Epithelial cell of prostate (primary cell): ENCODE data around the gene RTL5.

ENCODE experiments used
- DNase-seq: peaks from one replicate; pipeline ENCODE4 v3.0.0-alpha.2; 2011; ENCODE audit warnings: low read depth, low spot score
- H3K27ac ChIP-seq: fragments of 450-650 bp; 2 replicates; pipeline ENCODE4 v1.5.1; 2017; ENCODE audit warnings: mild to moderate bottlenecking

The RTL5 gene

DNA sequence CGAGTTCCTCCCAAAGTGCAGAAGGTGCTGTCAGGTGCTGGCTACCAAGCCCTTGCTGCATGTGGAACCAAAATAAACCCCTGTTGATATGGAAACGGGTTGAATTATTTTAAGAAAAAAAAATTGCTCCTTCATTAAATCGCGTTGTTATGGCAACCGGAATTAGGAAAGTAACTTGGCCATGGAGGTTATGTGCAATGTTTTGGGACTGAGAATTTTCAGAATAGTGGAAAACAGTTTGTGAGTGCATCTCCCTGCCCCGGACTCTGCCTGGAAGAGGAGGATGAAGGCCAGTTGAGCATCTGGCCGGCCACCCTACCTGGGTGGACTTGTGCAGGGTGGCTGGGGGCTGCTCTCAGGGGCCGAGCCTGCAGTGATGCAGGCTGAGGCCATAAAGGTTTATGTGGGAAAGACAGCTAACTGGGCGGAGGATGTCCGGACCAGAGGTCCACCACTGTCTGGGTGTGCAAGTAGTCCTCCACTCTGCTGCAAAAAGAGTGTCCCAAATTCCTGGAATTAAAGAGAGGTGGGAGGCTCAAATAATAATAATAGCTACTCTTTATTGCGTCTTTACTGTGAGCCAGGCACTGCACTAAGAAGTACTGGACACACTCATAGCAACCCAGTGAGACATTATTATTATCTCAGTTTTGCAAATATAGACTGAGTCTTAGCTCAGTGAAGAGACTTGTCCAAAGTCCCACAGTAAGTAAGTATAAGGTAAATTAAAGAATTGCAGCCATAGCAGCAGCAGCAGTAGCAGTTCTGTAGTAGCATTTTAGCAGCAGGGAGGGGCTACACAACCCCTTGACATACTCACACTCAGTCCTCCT is 20.6 kb downstream of the RTL5 start:
- DNase-seq, result no peak
- H3K27ac ChIP-seq, result no peak overlapping the region

DNA sequence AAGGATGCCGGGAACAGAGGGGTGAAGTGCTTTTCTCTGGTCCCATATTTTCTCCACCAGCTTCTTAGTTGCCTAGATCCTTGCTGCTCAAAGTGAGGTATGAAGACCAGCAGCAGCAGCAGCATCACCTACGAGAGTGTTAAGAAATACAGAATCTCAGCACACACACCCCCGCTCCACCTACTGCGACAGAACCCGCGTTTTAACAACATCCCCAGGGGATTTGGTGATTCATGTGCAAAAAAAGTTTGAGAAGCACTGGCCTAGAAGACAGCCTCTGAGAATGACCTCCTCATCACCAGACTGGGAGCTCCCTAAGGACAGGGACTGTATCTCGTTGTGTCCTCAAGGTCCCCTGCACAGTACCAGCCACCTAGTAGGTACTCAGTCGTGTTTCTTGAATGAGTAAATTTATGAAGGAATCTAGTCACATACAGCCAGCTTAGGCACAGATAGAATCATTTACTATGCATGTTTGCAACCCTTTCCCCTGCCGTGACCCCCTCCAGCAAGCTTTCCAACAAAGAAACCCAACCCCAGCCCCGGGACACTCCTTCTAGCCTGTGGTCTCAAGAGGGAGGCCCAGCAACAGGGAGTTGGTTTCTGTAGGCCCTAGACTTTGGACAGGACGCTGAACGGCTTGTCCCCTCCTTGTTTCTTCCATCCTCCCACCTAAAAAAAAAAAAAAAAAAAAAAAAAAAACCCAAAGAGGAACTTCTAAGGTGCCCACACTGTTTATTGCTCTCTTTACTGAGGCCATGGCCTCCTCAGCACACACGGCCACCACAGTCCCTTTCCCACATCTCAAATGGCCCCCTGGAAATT is 21.5 kb downstream of the RTL5 start:
- DNase-seq, result no peak
- no peak overlapping the region for H3K27ac ChIP-seq

DNA sequence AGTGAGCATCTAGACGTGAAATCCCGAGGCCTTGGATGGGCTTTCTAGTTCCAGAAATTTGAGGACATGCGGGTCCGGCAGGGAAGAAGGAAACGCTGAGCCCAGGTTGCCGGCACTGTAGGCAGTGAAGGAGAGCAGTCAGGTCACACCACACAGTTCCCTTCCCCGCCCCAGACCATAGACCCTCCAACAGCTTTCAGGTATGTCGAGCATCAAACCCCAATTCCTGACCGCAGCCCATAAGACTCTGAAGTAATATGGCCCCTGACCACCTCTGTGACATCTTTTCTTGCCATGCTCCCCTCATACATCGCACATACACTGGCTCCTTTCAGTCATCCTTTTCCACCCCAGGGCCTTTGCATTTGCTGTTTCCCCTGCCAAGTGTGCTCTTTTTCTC is 23.0 kb downstream of the RTL5 start:
- DNase-seq, result no peak
- no peak overlapping the region for H3K27ac ChIP-seq

DNA sequence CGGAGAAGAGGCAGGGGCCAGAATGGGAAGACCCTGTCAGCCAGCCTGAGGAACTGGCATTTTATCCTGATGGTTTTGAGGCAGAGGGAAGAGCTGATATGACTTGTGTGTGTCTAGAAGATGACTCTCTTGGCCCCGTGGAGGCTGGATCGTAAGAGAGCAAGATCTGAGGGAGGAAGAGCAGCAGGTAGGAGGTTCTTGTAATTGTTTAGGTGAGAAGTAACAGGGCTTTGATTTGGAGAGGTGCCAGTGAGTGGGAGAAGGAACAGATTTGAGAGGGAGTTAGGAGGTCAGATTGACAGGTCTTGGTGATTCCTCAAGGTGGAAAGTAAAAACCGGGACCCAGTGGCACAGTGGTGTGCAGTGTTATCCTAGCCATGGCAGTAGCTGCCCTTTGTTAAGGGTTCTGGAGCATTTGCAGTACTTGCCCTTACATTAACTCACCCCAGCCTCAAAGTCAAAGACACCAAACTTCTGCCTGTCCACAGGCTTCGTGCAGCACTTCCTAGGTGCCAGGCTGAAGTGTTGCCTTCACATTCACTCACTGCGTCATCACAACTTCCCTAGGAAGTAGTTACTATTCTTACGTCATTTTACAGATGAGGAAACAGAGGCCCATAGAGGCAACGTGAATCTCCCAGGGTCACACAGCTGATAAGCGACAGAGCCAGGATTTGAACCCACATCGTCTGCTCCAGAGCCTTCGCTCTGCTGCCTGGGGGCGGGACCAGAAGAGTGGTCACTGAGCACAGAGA is 23.7 kb downstream of the RTL5 start:
- H3K27ac ChIP-seq, result no peak overlapping the region
- no peak for DNase-seq

DNA sequence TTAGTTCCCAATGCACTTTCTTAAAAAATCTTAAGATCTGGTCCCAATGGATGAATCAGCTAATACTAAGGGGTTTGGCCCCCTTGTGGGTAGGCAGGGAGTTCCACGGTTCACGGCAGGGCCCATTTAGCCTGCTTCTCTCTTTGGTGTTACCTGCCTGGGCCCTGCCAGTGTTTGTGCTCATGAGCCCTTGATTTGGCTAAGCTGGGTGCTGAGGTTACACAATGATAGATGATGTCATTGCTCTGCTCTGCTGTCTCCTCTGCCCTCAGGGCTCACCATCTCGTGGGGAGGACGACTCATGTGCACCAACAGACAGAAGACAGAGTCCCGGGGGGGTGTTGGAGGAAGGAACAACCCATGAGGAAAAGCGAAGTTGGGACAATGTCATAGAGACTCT is 24.4 kb downstream of the RTL5 start:
- peak; percentile 18 for DNase-seq

DNA sequence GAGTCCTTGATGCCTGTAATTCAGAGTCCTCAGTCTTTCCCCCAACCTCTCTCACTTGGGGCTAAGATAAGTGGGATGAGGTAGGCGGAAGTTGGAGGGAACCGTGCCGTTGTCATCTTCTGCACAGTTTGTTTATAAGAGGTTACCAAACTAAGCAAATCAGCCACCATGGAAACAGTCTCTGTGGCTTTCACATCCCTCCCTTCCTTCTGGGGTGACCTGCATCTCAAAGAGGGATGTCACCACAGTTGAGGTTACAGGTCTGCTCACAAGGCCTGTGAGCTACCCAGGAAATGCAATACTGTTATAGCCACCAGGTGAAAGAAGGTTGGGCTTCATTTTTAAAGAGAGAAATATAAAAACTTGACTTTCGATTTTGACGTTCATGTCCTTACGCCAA is 26.3 kb downstream of the RTL5 start:
- H3K27ac ChIP-seq, result no peak overlapping the region
- DNase-seq, result no peak

More for the DNA sequence above, 24.4 kb downstream of the RTL5 start:
- H3K27ac ChIP-seq, result no peak overlapping the region

DNA sequence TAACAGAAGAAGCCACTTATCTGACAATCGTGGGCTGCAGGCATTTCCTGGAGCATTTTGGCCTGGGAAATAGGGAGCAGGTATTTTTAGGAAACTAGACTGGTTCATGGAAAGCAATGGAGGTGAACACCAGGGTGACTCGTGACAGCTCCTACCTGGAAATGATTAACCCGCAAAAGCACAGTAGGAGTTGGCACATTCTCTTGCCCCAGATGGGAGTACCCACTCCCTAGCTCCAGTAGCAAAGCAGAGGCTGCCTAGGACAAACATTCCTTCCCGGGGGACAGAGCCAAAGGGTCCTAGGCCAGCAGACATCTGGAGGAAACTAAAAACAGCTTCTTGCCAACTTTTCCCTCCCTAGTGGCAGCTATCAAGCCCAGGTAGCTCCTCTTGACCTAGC is 29.0 kb downstream of the RTL5 start:
- no peak overlapping the region for H3K27ac ChIP-seq
- no peak for DNase-seq

DNA sequence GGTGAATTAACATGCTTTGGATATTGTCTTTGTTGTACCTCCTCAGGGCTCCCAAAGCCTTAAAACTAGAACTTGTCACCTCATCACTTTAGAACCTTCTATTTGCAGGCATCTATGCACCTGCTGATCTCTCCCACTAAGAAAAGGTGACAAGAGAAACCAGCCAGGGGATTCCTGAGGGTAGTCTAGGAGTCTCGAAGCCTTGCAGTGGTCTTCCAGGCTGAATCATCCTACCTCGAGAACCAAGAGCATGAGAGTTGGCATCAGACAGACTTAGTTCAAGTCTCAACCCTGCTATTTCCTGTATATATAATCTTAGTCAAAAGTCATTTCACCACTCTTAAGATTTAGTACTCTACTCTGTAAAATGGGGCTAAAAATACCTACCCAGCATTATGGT is 29.6 kb downstream of the RTL5 start:
- no peak for DNase-seq
- no peak overlapping the region for H3K27ac ChIP-seq

DNA sequence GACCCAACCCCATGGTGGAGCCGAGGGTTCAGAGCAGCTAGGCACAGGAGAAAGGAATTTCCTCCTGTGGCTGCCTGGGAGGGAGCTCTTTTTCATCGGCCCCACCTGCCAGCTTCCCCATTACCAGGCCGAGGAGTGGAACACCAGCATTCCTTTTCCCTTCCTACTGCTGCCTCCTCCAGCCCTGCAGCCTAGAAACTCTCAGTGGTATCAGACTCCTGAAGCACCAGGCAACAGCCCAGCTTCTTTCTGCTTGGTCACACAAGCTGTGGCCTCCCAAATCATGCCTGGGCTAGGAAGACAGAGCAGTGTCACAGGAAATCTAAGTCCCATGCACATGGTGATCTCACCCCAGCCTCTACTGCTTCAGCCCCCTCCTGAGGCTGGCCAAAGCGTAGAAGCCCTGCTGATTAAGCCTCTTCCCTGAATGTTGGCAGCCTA is 30.1 kb downstream of the RTL5 start:
- no peak for DNase-seq
- no peak overlapping the region for H3K27ac ChIP-seq

DNA sequence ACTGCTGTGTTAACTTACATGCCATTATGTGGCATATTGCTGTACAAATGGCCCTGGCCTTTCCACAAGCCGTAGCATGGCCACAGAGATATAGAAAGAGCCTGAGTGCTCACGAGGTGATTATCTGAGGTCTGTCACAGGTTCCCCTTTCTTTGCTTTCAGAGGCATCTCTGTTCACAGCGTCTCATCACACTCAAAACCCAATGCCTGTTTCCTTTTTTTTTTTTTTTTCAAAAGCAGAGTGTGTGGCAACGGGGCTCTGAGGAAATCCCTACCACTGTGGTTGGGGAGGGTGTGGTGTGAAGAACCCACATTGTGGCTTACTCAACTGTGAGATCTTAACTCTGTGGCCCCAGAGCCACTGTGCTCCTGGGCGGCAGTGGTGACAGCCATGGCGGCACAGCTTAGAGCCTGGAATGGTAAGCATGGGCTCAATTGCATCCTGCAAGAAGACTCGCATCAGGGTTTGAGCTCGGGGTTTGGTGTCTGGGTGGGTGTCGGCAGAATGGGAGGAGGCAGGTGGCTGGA is 30.8 kb downstream of the RTL5 start:
- H3K27ac ChIP-seq, result no peak overlapping the region
- DNase-seq, result no peak

DNA sequence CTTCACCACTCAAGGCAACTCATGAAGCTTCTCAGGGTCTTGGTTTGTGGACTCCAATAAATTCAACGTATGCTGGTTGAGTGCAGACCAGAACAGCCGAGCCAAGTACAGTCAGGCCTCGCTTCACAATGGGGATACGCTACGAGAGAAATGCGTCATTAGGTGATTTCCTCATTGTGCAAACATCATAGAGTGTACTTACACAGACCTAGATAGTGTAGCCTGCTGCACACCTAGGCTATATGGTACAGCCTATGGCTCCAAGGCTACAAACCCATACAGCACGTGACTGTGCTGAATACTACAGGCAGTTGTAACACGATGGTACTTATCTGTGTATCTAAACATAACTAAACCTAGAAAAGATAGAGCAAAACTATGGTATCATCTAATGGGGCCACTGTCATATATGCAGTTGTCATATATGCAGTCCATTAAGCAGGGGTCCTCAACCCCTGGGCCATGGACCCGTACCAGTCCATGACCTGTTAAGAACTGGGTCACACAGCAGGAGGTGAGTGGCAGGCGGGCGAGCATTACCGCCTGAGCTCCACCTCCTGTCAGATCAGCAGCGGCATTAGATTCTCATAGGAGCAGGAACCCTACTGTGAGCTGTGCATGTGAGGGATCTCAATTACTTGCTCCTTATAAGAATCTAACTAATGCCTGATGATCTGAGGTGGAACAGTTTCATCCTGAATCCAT is 31.5 kb downstream of the RTL5 start:
- H3K27ac ChIP-seq, result no peak overlapping the region
- no peak for DNase-seq

DNA sequence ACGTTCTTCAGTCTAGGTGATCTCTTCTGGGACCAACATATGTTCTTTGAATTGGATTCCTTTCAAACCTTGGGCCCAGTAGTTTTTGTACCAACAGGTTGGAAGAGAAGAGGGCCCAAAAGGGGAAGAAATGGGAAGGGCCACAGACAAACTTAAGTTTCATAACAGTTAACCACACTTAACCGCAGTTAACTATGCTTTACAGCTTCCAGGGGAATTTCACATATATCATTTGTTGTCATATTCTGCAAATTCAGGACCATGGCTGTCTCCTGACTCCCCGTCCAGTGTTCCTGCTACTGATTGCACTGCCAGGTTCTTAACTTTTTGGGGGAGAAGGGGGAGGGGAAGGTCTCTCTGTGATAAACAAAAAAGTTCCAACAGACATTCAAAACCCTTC is 34.6 kb downstream of the RTL5 start:
- H3K27ac ChIP-seq, result no peak overlapping the region

DNA sequence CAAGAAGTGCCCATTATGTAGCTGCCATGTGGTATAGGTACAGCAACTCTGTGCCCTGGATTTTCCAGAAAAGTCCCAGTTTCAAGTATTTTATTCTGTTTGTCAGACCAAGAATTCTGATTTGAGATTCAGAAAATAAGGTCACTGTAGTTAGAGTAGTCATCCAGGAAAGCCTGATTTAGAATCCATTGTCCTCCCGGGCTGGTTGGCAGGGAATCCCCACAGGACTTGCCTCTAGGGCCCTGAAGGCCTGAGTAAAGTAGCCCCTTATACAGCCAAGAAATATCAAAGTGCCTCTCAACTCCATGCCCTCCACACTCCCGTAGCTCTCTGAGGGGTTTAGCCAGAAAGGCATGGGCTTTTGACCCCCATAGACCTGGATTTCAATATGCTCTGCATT is 36.3 kb downstream of the RTL5 start:
- no peak for DNase-seq
- no peak overlapping the region for H3K27ac ChIP-seq

More for the DNA sequence above, 34.6 kb downstream of the RTL5 start:
- DNase-seq, result no peak

DNA sequence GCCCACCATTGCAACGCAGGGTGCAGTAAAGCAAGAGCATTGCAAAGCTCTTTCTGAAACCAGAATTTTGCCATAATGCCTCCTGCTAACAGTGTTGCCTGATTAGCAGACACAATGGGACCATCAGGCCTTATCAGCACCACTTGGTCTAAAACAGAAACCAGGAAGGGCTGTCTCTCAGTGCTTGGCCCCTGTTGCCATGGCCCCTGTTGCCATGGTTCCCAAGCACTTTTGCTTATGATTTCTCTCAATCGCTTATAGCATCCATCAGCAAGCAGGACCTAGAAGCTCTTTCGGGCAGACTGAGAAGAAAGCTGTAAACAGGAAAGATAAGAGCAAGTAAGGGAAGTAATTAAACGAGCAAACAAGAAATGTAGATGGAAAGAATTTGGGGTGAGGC is 36.8 kb downstream of the RTL5 start:
- no peak overlapping the region for H3K27ac ChIP-seq
- DNase-seq, result no peak

DNA sequence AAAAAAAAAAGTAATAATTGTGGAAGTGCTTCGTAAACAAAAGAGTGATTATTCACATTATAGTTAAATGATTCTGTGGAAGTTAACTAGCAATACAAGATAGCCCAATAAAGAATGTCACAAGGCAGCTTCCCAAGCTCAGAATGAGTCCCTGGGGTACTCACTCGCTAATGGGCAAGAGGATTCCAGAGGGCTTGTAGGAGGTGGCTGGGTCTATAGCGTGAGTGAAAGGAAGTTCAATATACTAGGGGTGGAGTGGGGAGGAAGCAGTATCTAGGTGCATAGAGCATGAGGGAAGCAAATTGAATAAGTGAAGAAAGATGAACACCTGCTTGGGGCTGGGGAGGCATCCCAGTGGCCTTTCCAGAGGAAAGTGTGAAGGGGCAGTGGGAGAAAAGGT is 42.5 kb downstream of the RTL5 start:
- no peak for DNase-seq
- H3K27ac ChIP-seq, result no peak overlapping the region

DNA sequence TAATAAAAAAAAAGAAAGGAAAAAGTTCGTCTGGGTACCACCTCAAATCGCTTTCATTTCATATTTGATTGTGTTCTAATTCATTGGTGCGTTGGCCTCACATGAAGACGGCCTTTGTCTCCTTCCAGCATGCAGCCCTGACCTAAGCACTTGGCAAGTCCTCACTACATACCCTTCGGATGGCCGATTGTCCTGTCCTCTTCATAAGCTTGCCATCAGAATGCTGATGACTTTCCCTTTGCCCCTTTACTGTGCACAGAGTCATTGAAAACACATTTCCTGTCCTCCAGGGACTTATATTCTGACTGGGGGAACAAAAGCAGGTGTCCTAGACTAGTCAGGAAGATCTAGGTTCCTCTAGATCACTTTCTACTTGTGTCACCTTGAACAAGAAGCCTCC is 43.0 kb downstream of the RTL5 start:
- DNase-seq, result no peak
- no peak overlapping the region for H3K27ac ChIP-seq

DNA sequence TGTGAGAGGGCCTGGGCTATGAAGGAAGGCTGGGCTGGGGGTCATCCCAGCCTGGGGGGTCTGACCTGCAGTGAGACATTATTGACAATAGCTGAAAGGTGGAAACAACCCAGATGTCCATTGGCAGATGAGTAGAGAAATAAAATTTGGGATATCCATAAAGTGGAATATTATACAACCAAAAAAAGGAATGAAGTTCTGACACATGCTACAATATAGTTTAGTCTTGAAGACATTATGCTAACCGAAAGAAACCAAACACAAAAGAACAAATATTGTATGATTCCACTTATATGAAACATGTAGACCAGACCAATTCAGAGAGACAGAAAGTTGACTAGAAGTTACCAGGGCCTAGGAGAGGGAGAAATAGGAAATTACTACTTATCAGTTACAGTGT is 44.7 kb downstream of the RTL5 start:
- no peak overlapping the region for H3K27ac ChIP-seq
- no peak for DNase-seq

DNA sequence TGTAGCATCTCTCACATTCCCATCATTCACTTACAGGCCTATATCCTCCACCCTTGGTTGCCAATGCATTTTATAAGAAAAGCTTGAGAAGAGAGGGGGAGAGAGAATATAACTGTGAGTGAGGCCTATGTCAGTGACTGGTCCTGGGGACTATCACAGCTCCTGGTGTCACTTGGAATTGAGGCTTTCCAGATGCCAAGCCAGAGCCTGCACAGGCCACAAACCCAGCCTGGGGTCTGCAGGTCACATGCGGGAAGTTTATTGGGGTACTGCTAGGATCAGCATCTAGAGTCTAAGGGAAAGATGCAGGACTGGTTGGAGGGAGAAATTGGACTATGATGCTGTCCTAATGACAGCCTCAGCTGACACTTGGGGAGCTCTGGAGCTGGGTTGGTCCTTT is 47.6 kb downstream of the RTL5 start:
- H3K27ac ChIP-seq, result no peak overlapping the region
- no peak for DNase-seq

DNA sequence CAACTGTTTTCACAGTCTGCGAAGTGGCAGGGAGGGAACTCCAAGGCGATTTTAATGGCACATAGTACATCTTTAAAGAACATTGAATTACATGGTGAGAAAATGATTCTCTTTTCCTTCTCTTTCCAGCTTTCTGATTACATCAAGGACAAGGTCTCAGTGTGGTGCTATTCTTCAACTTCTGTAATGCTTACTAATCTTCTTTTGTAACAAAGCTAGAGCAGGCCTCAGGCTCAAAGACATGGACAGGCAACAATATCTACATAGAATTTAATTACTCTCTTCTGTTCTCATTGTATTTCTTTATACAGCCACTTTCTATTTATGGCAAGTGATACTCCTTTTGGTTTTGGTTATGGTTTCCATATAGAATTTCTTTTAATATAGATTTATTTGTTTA is 48.4 kb downstream of the RTL5 start:
- DNase-seq, result no peak
- no peak overlapping the region for H3K27ac ChIP-seq
